Cardiac fibroblast (primary cell): ENCODE data around the gene PAMR1.

Experiments
- DNase-seq, 2 donors: peaks; one replicate each; pipeline versions ENCODE4 v3.0.0 to v3.0.0-alpha.2; 2010; ENCODE audit warnings: low read depth in 2 of 2
- H3K4me3 ChIP-seq, 2 donors: replicated peaks in 1 of 2; 1 replicate in 1 of 2; 2 replicates in 1 of 2; pipeline ENCODE4 v1.5.1; 2011; ENCODE audit warnings: low read depth in 2 of 2, low read length in 2 of 2, mild to moderate bottlenecking in 2 of 2, moderate library complexity in 1 of 2
- TF ChIP-seq, protein P1 (sequence below): IDR thresholded peaks from one replicate; pipeline ENCODE4 v1.5.1; 2011; ENCODE audit warnings: low read depth, mild to moderate bottlenecking, low read length, inconsistent platforms

PAMR1 gene, protein sequence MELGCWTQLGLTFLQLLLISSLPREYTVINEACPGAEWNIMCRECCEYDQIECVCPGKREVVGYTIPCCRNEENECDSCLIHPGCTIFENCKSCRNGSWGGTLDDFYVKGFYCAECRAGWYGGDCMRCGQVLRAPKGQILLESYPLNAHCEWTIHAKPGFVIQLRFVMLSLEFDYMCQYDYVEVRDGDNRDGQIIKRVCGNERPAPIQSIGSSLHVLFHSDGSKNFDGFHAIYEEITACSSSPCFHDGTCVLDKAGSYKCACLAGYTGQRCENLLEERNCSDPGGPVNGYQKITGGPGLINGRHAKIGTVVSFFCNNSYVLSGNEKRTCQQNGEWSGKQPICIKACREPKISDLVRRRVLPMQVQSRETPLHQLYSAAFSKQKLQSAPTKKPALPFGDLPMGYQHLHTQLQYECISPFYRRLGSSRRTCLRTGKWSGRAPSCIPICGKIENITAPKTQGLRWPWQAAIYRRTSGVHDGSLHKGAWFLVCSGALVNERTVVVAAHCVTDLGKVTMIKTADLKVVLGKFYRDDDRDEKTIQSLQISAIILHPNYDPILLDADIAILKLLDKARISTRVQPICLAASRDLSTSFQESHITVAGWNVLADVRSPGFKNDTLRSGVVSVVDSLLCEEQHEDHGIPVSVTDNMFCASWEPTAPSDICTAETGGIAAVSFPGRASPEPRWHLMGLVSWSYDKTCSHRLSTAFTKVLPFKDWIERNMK

DNA sequence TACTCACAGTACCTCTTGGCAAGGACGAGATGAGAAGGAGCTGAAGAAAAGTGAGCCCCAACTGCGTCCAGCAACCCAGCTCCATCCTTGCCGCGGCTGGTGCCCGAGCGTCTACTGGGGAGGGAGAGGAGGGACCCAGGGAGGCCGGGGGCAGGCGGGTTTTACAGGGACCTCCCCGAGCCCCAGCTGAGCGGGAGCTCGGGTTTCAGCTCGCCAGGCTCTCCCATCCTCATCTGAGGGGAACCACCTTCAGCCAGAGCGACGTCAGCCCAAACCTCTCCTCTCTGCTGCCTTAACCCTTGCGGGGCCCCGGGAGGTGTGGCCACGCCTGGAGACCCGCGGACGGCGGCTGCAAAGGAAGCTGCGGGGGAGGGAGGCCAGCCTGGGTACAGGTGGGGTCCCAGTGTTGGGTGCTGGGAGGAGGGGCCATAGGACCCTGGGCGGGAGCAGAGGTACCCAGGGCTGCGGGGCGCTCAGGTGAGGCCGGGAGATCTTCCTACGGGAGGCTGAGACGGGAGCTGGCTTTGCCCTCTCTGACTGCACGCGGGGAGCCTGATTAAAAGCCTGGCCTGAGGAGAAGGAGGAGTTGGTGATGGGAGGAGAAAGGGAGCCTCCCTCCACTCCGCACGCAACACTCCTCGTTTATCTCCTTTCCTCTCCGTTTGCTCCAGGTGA is at the start of gene PAMR1:
PAMR1 (minus strand) TSS at position 116 of the 675 bp plus-strand sequence; CDS start at position 85, 31 bp downstream.
- TF ChIP-seq, protein P1, sequence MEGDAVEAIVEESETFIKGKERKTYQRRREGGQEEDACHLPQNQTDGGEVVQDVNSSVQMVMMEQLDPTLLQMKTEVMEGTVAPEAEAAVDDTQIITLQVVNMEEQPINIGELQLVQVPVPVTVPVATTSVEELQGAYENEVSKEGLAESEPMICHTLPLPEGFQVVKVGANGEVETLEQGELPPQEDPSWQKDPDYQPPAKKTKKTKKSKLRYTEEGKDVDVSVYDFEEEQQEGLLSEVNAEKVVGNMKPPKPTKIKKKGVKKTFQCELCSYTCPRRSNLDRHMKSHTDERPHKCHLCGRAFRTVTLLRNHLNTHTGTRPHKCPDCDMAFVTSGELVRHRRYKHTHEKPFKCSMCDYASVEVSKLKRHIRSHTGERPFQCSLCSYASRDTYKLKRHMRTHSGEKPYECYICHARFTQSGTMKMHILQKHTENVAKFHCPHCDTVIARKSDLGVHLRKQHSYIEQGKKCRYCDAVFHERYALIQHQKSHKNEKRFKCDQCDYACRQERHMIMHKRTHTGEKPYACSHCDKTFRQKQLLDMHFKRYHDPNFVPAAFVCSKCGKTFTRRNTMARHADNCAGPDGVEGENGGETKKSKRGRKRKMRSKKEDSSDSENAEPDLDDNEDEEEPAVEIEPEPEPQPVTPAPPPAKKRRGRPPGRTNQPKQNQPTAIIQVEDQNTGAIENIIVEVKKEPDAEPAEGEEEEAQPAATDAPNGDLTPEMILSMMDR: no peak
- H3K4me3 ChIP-seq: peak within 1 kb of the TSS; percentile 76 to 80
- DNase-seq: peak; percentile 77 to 88

DNA sequence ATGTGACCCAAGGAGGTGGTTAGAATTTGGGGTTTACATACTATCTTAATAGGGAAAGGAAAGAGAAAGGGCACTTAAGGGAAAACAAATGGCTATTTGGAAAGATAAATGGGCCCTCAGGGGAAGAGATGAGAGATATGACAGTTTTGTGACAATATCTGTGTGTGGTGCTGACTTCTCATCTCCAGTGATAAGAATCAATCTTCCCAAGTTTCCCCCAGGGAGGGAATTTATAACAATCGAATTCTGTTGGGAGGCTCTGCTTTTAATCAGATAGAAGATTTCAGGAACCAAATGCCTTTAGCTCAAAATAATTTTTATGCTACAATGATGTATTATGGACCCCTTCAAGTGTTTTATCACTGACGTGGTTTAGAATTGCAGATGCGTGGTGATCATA is 46.3 kb upstream of the PAMR1 start:
- H3K4me3 ChIP-seq: no peak overlapping the region
- no peak for DNase-seq
- TF ChIP-seq, protein P1: no peak

DNA sequence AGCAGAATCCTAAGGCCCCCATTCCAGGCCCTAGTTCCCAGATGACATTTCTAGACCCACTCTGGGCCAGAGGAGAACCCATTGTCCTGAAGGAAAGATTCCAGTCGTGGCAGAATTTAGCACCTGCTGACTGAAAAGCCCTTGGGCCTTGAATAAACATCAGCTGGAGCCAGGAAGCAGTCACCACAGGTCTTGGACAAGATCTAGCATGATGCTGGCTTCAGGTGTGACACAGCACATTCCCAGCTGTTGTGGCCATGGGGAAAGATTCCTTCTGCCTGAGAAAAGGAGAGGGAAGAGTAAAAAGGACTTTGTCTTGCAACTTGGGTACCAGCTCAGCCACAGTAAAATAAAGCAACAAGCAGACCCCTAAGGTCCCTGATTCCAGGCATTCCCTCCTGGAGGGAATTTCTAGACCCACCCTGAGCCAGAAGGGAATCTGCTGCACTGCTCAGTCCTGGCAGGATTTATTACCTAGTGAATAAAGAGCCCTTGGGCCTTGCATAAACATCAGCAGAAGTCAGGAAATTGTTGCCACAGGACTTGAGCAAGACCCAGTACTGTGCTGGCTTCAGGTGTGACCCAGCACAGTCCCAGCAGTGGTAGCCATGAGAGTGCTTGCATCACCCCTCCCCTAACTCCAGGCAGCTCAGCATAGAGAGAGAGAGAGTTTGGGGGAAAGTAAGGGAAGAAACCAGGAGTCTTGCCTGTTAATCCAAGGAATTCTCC is 42.5 kb upstream of the PAMR1 start:
- TF ChIP-seq, protein P1: no peak
- no peak for DNase-seq
- no peak overlapping the region for H3K4me3 ChIP-seq

DNA sequence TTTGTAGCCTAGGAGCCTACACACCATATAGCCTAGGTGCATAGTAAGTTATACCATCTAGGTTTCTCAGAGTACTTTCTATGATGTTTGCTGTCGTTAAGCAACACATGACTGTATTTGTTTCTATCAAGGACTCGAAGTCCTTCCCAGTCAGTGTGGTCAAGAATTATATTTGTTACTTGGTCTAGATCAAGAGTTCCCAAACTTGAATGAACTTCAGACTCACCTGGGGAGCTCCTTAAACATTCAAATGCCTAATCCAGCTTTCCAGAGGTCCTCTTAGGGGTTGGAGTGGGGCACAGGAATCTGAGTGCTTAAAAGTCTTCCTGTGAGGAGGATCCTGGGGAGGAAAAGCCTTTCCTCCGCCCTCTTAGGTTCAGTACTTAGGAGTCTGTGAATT is 41.5 kb upstream of the PAMR1 start:
- no peak for DNase-seq
- H3K4me3 ChIP-seq: no peak overlapping the region
- TF ChIP-seq, protein P1: no peak

DNA sequence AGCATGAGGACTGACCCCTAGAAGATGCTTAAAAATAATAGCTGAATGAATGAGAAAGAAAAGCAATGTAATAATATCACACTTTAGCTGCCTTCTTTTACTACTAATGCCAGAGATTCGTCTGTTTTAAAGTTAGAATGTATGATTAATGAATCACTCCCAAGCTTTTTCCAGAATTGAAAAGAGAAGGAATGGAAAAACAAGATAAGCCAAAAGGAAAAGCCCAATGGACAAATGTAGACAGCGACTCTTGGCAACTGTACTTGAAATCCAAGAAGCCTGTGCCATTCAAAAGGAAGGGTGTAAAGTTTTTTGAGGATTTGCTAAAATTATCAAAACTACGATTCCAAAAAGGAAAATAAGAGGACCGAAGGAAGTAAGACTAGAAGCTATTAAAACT is 40.8 kb upstream of the PAMR1 start:
- TF ChIP-seq, protein P1: no peak
- H3K4me3 ChIP-seq: no peak overlapping the region
- DNase-seq: peak in 1 of 2 donors; percentile 55

DNA sequence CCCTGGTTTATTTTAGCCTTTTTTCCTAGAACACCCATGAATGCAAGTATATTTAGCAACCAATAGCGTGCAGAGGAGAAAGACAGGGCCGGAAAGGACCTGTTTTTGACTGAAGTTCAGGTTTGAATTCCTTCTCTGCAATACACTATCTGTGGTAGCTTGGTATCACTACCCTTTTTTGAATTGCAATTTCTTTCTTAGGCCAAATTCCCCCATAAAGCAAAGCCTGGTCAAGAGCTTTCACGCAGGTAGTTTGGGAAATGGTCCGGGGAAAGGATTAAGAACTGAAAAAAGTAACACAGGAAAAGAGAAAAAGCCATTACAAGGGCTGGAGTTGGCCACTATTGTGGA is 38.8 kb upstream of the PAMR1 start:
- DNase-seq: no peak
- TF ChIP-seq, protein P1: no peak
- H3K4me3 ChIP-seq: no peak overlapping the region
